B cell (primary cell): Measurements from ENCODE around the gene TFF3. TPM values are rescaled to one million over a fixed set of nuclear protein-coding genes. Genes with fewer than 3 reads are reported as not detected.

Experiments used
- ATAC-seq: fragments of 200-7000 bp; cut with Tn5 transposase; one replicate; pipeline ENCODE4 v1.10.0; 2021; ENCODE audit warnings: low read depth, mild to moderate bottlenecking, moderate number of reproducible peaks, moderate library complexity
- CTCF ChIA-PET: fragments of 350-600 bp; sonication (Branson Sonifier 250); formaldehyde crosslinking; loops from one replicate; lab custom pipeline; 2021; ENCODE audit warnings: antibody characterized with exemption, inconsistent platforms; lab: Charles Lee
- POLR2A ChIA-PET: fragments of 350-600 bp; sonication (Branson Sonifier 250); formaldehyde crosslinking; loops from one replicate; lab custom pipeline; 2021; ENCODE audit warnings: antibody characterized with exemption; lab: Charles Lee
- DNase-seq: peaks from one replicate; pipeline ENCODE4 v3.0.0; 2013
- H2AFZ ChIP-seq: 2 replicates; pipeline ENCODE4 v1.6.1; 2012; ENCODE audit warnings: mild to moderate bottlenecking, low read depth, low read length; ENCODE audit not compliant: insufficient read depth, poor library complexity, severe bottlenecking
- H3K27ac ChIP-seq, 2 donors: 1 replicate in 1 of 2; 2 replicates in 1 of 2; pipeline ENCODE4 v1.5.1; 2012 to 2013; ENCODE audit warnings: low read length in 2 of 2, mild to moderate bottlenecking in 2 of 2, moderate library complexity in 1 of 2
- H3K27me3 ChIP-seq, 4 experiments: fragments of 200-600 bp in 1 of 4; sonication (generic) in 1 of 4; replicated peaks in 1 of 4; 1 replicate in 2 of 4; 2 replicates in 2 of 4; pipeline versions ENCODE4 v1.6.1 to v1.7.0; 2013 to 2016; ENCODE audit warnings: low read length in 3 of 4, mild to moderate bottlenecking in 2 of 4, mixed read lengths in 1 of 4, moderate library complexity in 1 of 4; ENCODE audit not compliant: insufficient read depth in 4 of 4, control insufficient read depth in 3 of 4; ENCODE audit errors: control extremely low read depth in 1 of 4
- H3K36me3 ChIP-seq, 2 experiments: replicated peaks in 1 of 2; 1 replicate in 1 of 2; 2 replicates in 1 of 2; pipeline versions ENCODE4 v1.6.1 to v1.7.1; 2013; ENCODE audit warnings: low read length in 1 of 2; ENCODE audit not compliant: insufficient read depth in 2 of 2, control insufficient read depth in 1 of 2; ENCODE audit errors: control extremely low read depth in 1 of 2, extremely low read depth in 1 of 2
- H3K4me1 ChIP-seq, 2 donors: fragments of 200-600 bp in 1 of 2; sonication (generic) in 1 of 2; 1 replicate in 1 of 2; 2 replicates in 1 of 2; pipeline versions ENCODE4 v1.5.1 to v1.6.1; 2013 to 2017; ENCODE audit warnings: low read length in 2 of 2; ENCODE audit not compliant: control insufficient read depth in 2 of 2, insufficient read depth in 2 of 2
- H3K4me2 ChIP-seq: replicated peaks from 2 replicates; pipeline ENCODE3; 2012; ENCODE audit warnings: mild to moderate bottlenecking, low read depth, low read length; ENCODE audit not compliant: poor library complexity, severe bottlenecking
- H3K4me3 ChIP-seq, 5 experiments: fragments of 200-600 bp in 1 of 5; sonication (generic) in 1 of 5; 1 replicate in 3 of 5; 2 replicates in 2 of 5; pipeline versions ENCODE4 v1.5.1 to v1.7.0; 2011 to 2016; ENCODE audit warnings: low read length in 4 of 5, mild to moderate bottlenecking in 4 of 5, low read depth in 2 of 5, control low read depth in 1 of 5, moderate library complexity in 1 of 5; ENCODE audit not compliant: insufficient read depth in 1 of 5; ENCODE audit errors: control extremely low read depth in 1 of 5, extremely low read depth in 1 of 5
- H3K79me2 ChIP-seq: fragments of 200-600 bp; sonication (generic); one replicate; pipeline ENCODE4 v1.6.0; 2016; ENCODE audit warnings: low read length; ENCODE audit not compliant: control insufficient read depth, insufficient read depth
- H3K9ac ChIP-seq: fragments of 200-600 bp; sonication (generic); 2 replicates; pipeline ENCODE4 v1.6.1; 2017; ENCODE audit warnings: mild to moderate bottlenecking, low read length, moderate library complexity
- H3K9me3 ChIP-seq, 3 donors: one replicate each; pipeline versions ENCODE4 v1.6.1 to v1.7.1; 2013; ENCODE audit warnings: low read length in 2 of 3; ENCODE audit not compliant: control insufficient read depth in 2 of 3, insufficient read depth in 1 of 3; ENCODE audit errors: control extremely low read depth in 1 of 3
- H4K20me1 ChIP-seq: 2 replicates; pipeline ENCODE4 v1.6.0; 2012; ENCODE audit warnings: mild to moderate bottlenecking, low read length; ENCODE audit not compliant: insufficient read depth, control insufficient read depth, poor library complexity, severe bottlenecking
- H3K27ac Mint-ChIP-seq: one replicate; pipeline ENCODE4 v1.8.0; 2021; ENCODE audit warnings: mixed read lengths
- H3K27me3 Mint-ChIP-seq: one replicate; pipeline ENCODE4 v1.8.0; 2021; ENCODE audit warnings: mixed read lengths
- H3K4me1 Mint-ChIP-seq: one replicate; pipeline ENCODE4 v1.8.0; 2021; ENCODE audit warnings: mixed read lengths
- H3K4me3 Mint-ChIP-seq: one replicate; pipeline ENCODE4 v1.8.0; 2021; ENCODE audit warnings: mixed read lengths
- H3K9me3 Mint-ChIP-seq: one replicate; pipeline ENCODE4 v1.8.0; 2022; ENCODE audit warnings: mixed read lengths; ENCODE audit not compliant: insufficient read depth
- EZH2 ChIP-seq: IDR thresholded peaks from 2 replicates; pipeline ENCODE4 v1.6.1; 2012; ENCODE audit warnings: borderline replicate concordance, low read depth, mild to moderate bottlenecking, moderate library complexity, low read length; ENCODE audit not compliant: insufficient read depth, poor library complexity, severe bottlenecking
- WGBS: methylation state at CpG from one replicate; pipeline ENCODE4 v1.1.5; 2013; ENCODE audit warnings: missing lambda C conversion rate; ENCODE audit not compliant: insufficient coverage; 5-methylcytosine and 5-hydroxymethylcytosine counted together
- intact Hi-C: fragments of 100-400 bp; cut with micrococcal nuclease; formaldehyde crosslinking; loops from one replicate; pipeline ENCODE4 v1.10.0; 2022
- polyA plus RNA-seq: library from polyadenylated mRNA; depleted of rRNA; stranded (reverse); fragments of >200 nt; gene quantifications from 2 replicates; pipeline ENCODE4 v1.2.3, GENCODE V29; 2012
- total RNA-seq, 2 donors: library from RNA; stranded (reverse); fragments of 120-200 nt in 1 of 2; gene quantifications; 1 replicate in 1 of 2; 2 replicates in 1 of 2; pipeline versions ENCODE4 v1.2.3 to v1.2.4, GENCODE V29; 2013 to 2022
- TF ChIP-seq, protein P1 (sequence below): fragments of 200-600 bp; IDR thresholded peaks from one replicate; pipeline ENCODE4 v1.8.0; 2022; ENCODE audit warnings: antibody characterized with exemption, mild to moderate bottlenecking

Gene TFF3
- total and polyA plus RNA-seq, 2 donors (not counting 1 experiment from before 2014, with no cell fraction given) = not detected

- Mint-ChIP-seq H3K9me3 (peaks cover 4% of the 10 kb centered on the region), H3K4me3 (no peak overlapping the region), H3K27me3 (peaks cover 43% of the 10 kb centered on the region), H3K4me1 (no peaks in the 10 kb centered on the region), H3K27ac (no peak overlapping the region)
- Histone ChIP-seq H3K36me3 (no peaks in the 10 kb centered on the region), H3K4me1 (no peaks in the 10 kb centered on the region), H3K9ac (no peak overlapping the region), H3K79me2 (no peaks in the 10 kb centered on the region), H3K4me3 (no peak overlapping the region), H3K9me3 (peaks cover 2 to 26% (median 9%) of the 10 kb centered on the region in 3 donors), H3K4me2 (no peak overlapping the region), H3K27ac (no peak overlapping the region), H3K27me3 (peaks cover 0 to 17% (median 4%) of the 10 kb centered on the region in 4 experiments), H4K20me1 (no peaks in the 10 kb centered on the region), H2AFZ (no peak overlapping the region)
- ATAC-seq (no peak), DNase-seq (no peak)
- TF ChIP-seq, protein P1, sequence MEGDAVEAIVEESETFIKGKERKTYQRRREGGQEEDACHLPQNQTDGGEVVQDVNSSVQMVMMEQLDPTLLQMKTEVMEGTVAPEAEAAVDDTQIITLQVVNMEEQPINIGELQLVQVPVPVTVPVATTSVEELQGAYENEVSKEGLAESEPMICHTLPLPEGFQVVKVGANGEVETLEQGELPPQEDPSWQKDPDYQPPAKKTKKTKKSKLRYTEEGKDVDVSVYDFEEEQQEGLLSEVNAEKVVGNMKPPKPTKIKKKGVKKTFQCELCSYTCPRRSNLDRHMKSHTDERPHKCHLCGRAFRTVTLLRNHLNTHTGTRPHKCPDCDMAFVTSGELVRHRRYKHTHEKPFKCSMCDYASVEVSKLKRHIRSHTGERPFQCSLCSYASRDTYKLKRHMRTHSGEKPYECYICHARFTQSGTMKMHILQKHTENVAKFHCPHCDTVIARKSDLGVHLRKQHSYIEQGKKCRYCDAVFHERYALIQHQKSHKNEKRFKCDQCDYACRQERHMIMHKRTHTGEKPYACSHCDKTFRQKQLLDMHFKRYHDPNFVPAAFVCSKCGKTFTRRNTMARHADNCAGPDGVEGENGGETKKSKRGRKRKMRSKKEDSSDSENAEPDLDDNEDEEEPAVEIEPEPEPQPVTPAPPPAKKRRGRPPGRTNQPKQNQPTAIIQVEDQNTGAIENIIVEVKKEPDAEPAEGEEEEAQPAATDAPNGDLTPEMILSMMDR = no peak
- no peak for TF ChIP-seq EZH2
- POLR2A ChIA-PET = no interaction called here
- CTCF ChIA-PET = interaction anchor here (1.8 kb wide), 1 partner anchor 176 kb away, joined by 11 read pairs; no protein-coding TSS in a partner anchor
- intact Hi-C loops = no loop called here
- whole genome bisulfite sequencing = 100% methylated on average over 1 of the region's 2 CpGs
Observed at GRCh38 chr21:42360317-42360716, 45.1 kb upstream of the TFF3 start.

DNA sequence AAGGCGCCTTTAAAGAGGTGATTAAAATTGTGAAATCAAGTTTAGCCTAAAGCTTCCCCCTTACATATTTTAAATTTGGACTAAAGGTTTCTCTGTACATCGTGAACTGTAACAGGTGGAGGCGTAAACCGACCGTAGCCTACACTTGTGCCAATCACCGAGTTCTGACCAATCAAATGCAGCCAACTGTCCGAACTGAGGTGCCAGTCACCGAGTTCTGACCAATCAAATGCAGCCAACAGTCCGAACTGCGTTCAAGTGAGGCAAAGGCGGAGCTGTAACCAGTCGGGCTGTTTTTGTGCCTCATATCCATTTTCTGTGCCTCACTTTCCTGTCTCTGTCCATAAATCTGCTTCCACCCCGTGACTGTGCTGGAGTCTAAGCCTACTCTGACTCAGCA, 43.7 kb upstream of the TFF3 start:
- intact Hi-C loops = no loop called here
- no peak overlapping the region for H3K4me2 ChIP-seq
- DNase-seq = no peak
- ChIA-PET CTCF (no interaction called here), POLR2A (no interaction called here)
- H3K4me1 Mint-ChIP-seq = no peaks in the 10 kb centered on the region
- peaks cover 37% of the 10 kb centered on the region for H3K27me3 Mint-ChIP-seq
- peaks cover 0 to 17% (median 4%) of the 10 kb centered on the region in 4 experiments for H3K27me3 ChIP-seq
- H3K27ac Mint-ChIP-seq = no peak overlapping the region
- ATAC-seq = no peak
- H3K9me3 Mint-ChIP-seq = peaks cover 10% of the 10 kb centered on the region
- peaks cover 10 to 26% (median 16%) of the 10 kb centered on the region in 3 donors for H3K9me3 ChIP-seq
- no peak overlapping the region for H3K4me3 ChIP-seq
- H2AFZ ChIP-seq = no peak overlapping the region
- WGBS = 93% methylated on average over 11 of the region's 13 CpGs
- no peaks in the 10 kb centered on the region for H4K20me1 ChIP-seq
- no peaks in the 10 kb centered on the region for H3K79me2 ChIP-seq
- no peak overlapping the region for H3K27ac ChIP-seq
- no peaks in the 10 kb centered on the region for H3K4me1 ChIP-seq
- no peak for TF ChIP-seq EZH2
- TF ChIP-seq, protein P1 = no peak
- H3K9ac ChIP-seq = no peak overlapping the region
- no peak overlapping the region for H3K4me3 Mint-ChIP-seq
- H3K36me3 ChIP-seq = no peaks in the 10 kb centered on the region
